IMR-90 (cell line): ENCODE measurements around the gene XPR1. TPM values are rescaled to one million over a fixed set of nuclear protein-coding genes. Genes with fewer than 3 reads are reported as not detected.

Source experiments
- ATAC-seq: fragments of 200-7000 bp; cut with Tn5 transposase; 2 replicates; pipeline ENCODE4 v1.9.1; 2020; ENCODE audit warnings: low read depth, mild to moderate bottlenecking, moderate library complexity
- BruUV-seq: library from RNA; stranded (reverse); fragments of 400-500 nt; replicated peaks from 2 replicates; lab custom pipeline; 2021; lab: Mats Ljungman, UMichigan
- CTCF ChIA-PET: fragments of 300-600 bp; formaldehyde crosslinking; extraction: SDS; loops from one replicate; lab custom pipeline; 2021; ENCODE audit warnings: antibody characterized with exemption; lab: Yijun Ruan, JAX
- POLR2A ChIA-PET: fragments of 300-600 bp; sonication (Branson Sonifier 250); formaldehyde crosslinking; loops from one replicate; lab custom pipeline; 2022; ENCODE audit warnings: antibody characterized with exemption; ENCODE audit not compliant: unreplicated experiment; lab: Charles Lee
- DNase-seq: peaks from one replicate; pipeline ENCODE4 v3.0.0; 2013
- H2AFZ ChIP-seq: replicated peaks from 2 replicates; pipeline ENCODE3; 2013; ENCODE audit warnings: low read length, mild to moderate bottlenecking; ENCODE audit not compliant: poor library complexity
- H2AK5ac ChIP-seq: 2 replicates; pipeline ENCODE4 v1.6.1; 2013; ENCODE audit warnings: low read depth, low read length, inconsistent platforms
- H2AK9ac ChIP-seq: replicated peaks from 2 replicates; pipeline ENCODE3; 2013; ENCODE audit warnings: mild to moderate bottlenecking, low read depth, low read length, moderate library complexity; ENCODE audit not compliant: poor library complexity
- H2BK120ac ChIP-seq: 2 replicates; pipeline ENCODE4 v1.6.1; 2013; ENCODE audit warnings: low read depth, low read length, inconsistent platforms
- H2BK15ac ChIP-seq: 3 replicates; pipeline ENCODE4 v1.6.1; 2013; ENCODE audit warnings: low read depth, low read length, inconsistent platforms
- H2BK20ac ChIP-seq: 2 replicates; pipeline ENCODE4 v1.6.1; 2013; ENCODE audit warnings: low read depth, mild to moderate bottlenecking, inconsistent platforms, low read length, moderate library complexity
- H2BK5ac ChIP-seq: 2 replicates; pipeline ENCODE4 v1.6.1; 2013; ENCODE audit warnings: mild to moderate bottlenecking, low read depth, low read length, inconsistent platforms; ENCODE audit not compliant: poor library complexity, severe bottlenecking
- H3K14ac ChIP-seq: replicated peaks from 2 replicates; pipeline ENCODE4 v1.6.1; 2013; ENCODE audit warnings: low read depth, low read length, inconsistent platforms
- H3K18ac ChIP-seq: 2 replicates; pipeline ENCODE4 v1.6.1; 2013; ENCODE audit warnings: low read depth, low read length, control low read depth
- H3K23ac ChIP-seq: 2 replicates; pipeline ENCODE4 v1.6.1; 2013; ENCODE audit warnings: low read depth, low read length, inconsistent platforms
- H3K27ac ChIP-seq: 2 replicates; pipeline ENCODE4 v1.5.1; 2013; ENCODE audit warnings: mild to moderate bottlenecking, control low read depth, low read length; ENCODE audit not compliant: insufficient read depth
- H3K27me3 ChIP-seq: 2 replicates; pipeline ENCODE4 v1.6.1; 2013; ENCODE audit warnings: low read length; ENCODE audit not compliant: control insufficient read depth, insufficient read depth
- H3K36me3 ChIP-seq: 2 replicates; pipeline ENCODE4 v1.6.1; 2013; ENCODE audit warnings: low read length, mixed read lengths; ENCODE audit not compliant: control insufficient read depth, insufficient read depth
- H3K4ac ChIP-seq: 2 replicates; pipeline ENCODE4 v1.6.1; 2013; ENCODE audit warnings: low read depth, low read length, inconsistent platforms
- H3K4me1 ChIP-seq: 2 replicates; pipeline ENCODE4 v1.6.1; 2013; ENCODE audit warnings: low read length, mixed read lengths; ENCODE audit not compliant: control insufficient read depth, insufficient read depth
- H3K4me2 ChIP-seq: 2 replicates; pipeline ENCODE4 v1.6.1; 2013; ENCODE audit warnings: low read depth, mild to moderate bottlenecking, control low read depth, low read length, moderate library complexity
- H3K4me3 ChIP-seq: 2 replicates; pipeline ENCODE4 v1.5.1; 2013; ENCODE audit warnings: low read depth, mild to moderate bottlenecking, control low read depth, low read length, moderate library complexity; ENCODE audit not compliant: insufficient read depth
- H3K56ac ChIP-seq: 2 replicates; pipeline ENCODE4 v1.6.1; 2013; ENCODE audit warnings: low read length, inconsistent platforms; ENCODE audit not compliant: insufficient read depth; ENCODE audit errors: extremely low read depth
- H3K79me1 ChIP-seq, 2 experiments: 2 replicates each; pipeline ENCODE4 v1.6.1; 2013; ENCODE audit warnings: low read length in 2 of 2, inconsistent platforms in 1 of 2, low read depth in 1 of 2
- H3K9ac ChIP-seq: 2 replicates; pipeline ENCODE4 v1.6.1; 2013; ENCODE audit warnings: low read depth, low read length, control low read depth
- H3K9me1 ChIP-seq: 2 replicates; pipeline ENCODE4 v1.6.1; 2013; ENCODE audit warnings: low read length, inconsistent platforms; ENCODE audit not compliant: insufficient read depth
- H3K9me3 ChIP-seq: 2 replicates; pipeline ENCODE4 v1.6.1; 2013; ENCODE audit warnings: low read length; ENCODE audit not compliant: control insufficient read depth, insufficient read depth
- H4K20me1 ChIP-seq: 2 replicates; pipeline ENCODE4 v1.6.1; 2013; ENCODE audit warnings: low read length, inconsistent platforms; ENCODE audit not compliant: insufficient read depth
- H4K5ac ChIP-seq: 2 replicates; pipeline ENCODE4 v1.6.1; 2013; ENCODE audit warnings: mild to moderate bottlenecking, low read depth, low read length, control low read depth
- H4K8ac ChIP-seq, 2 experiments: 2 replicates each; pipeline ENCODE4 v1.6.1; 2013; ENCODE audit warnings: low read depth in 2 of 2, low read length in 2 of 2, control low read depth in 1 of 2, inconsistent platforms in 1 of 2
- H4K91ac ChIP-seq: 2 replicates; pipeline ENCODE4 v1.6.1; 2013; ENCODE audit warnings: low read depth, low read length, inconsistent platforms; ENCODE audit not compliant: insufficient read depth
- BHLHE40 ChIP-seq: fragments of 150-350 bp; IDR thresholded peaks from 2 replicates; pipeline ENCODE4 v1.6.1; 2016; ENCODE audit warnings: mild to moderate bottlenecking, low read depth, low read length
- CEBPB ChIP-seq: IDR thresholded peaks from 2 replicates; pipeline ENCODE4 v1.6.1; 2012; ENCODE audit warnings: low read depth, low read length, improper control_type of control experiment
- CHD1 ChIP-seq: IDR thresholded peaks from 2 replicates; pipeline ENCODE4 v1.6.1; 2012; ENCODE audit warnings: low read depth, low read length, improper control_type of control experiment
- CTCF ChIP-seq: conservative IDR thresholded peaks from 2 replicates; pipeline ENCODE4 v1.5.1; 2012; ENCODE audit warnings: mild to moderate bottlenecking, low read depth, low read length, improper control_type of control experiment
- ELK1 ChIP-seq: fragments of 150-350 bp; IDR thresholded peaks from 2 replicates; pipeline ENCODE4 v1.6.1; 2016; ENCODE audit warnings: low read depth, mild to moderate bottlenecking, low read length, moderate library complexity, borderline replicate concordance
- FOS ChIP-seq: fragments of 150-350 bp; IDR thresholded peaks from 2 replicates; pipeline ENCODE4 v1.6.1; 2016; ENCODE audit warnings: low read depth, low read length
- MAFK ChIP-seq: IDR thresholded peaks from 2 replicates; pipeline ENCODE4 v1.6.1; 2012; ENCODE audit warnings: low read depth, low read length, improper control_type of control experiment
- MAZ ChIP-seq: IDR thresholded peaks from 2 replicates; pipeline ENCODE4 v1.6.1; 2012; ENCODE audit warnings: low read depth, mild to moderate bottlenecking, low read length, improper control_type of control experiment, moderate library complexity, borderline replicate concordance
- MXI1 ChIP-seq: IDR thresholded peaks from 2 replicates; pipeline ENCODE4 v1.6.1; 2012; ENCODE audit warnings: low read depth, mild to moderate bottlenecking, low read length, moderate library complexity, borderline replicate concordance
- NFE2L2 ChIP-seq: fragments of 150-350 bp; IDR thresholded peaks from 2 replicates; pipeline ENCODE4 v1.6.1; 2016; ENCODE audit warnings: low read depth, mild to moderate bottlenecking, low read length
- POLR2A ChIP-seq: IDR thresholded peaks from 2 replicates; pipeline ENCODE4 v1.6.1; 2012; ENCODE audit warnings: mild to moderate bottlenecking, low read depth, low read length
- RCOR1 ChIP-seq: IDR thresholded peaks from 2 replicates; pipeline ENCODE4 v1.6.1; 2012; ENCODE audit warnings: mild to moderate bottlenecking, low read length, improper control_type of control experiment; ENCODE audit not compliant: insufficient replicate concordance
- RFX5 ChIP-seq: IDR thresholded peaks from 2 replicates; pipeline ENCODE4 v1.8.0; 2012; ENCODE audit warnings: low read depth, mild to moderate bottlenecking, low read length, moderate library complexity
- SMC3 ChIP-seq: fragments of 150-350 bp; IDR thresholded peaks from 2 replicates; pipeline ENCODE4 v1.6.1; 2016; ENCODE audit warnings: low read depth, mild to moderate bottlenecking, antibody characterized with exemption, low read length, moderate library complexity
- WGBS, 2 experiments: methylation state at CpG; one replicate each; pipeline versions ENCODE4 v1.1.5 to v1.1.7; 2013; ENCODE audit warnings: missing lambda C conversion rate in 2 of 2; ENCODE audit not compliant: insufficient read length in 1 of 2; ENCODE audit errors: extremely low coverage in 2 of 2; 5-methylcytosine and 5-hydroxymethylcytosine counted together
- dilution Hi-C: fragments of 300-500 bp; cut with HindIII; formaldehyde crosslinking; loops from one replicate; pipeline ENCODE4 v1.14.3; 2018; ENCODE audit warnings: low sequenced_read_pairs; ENCODE audit not compliant: unreplicated experiment
- in situ Hi-C: fragments of 300-500 bp; cut with MboI; formaldehyde crosslinking; loops from 3 replicates; pipeline ENCODE4 v1.14.3; 2019; ENCODE audit warnings: low sequenced_read_pairs, inconsistent platforms, mixed read lengths
- intact Hi-C: fragments of 100-400 bp; cut with micrococcal nuclease; formaldehyde crosslinking; loops from 2 replicates; pipeline ENCODE4 v1.10.0; 2022
- polyA plus RNA-seq, 3 experiments: library from polyadenylated mRNA; depleted of rRNA; stranded (reverse); fragments of >200 nt; gene quantifications; 2 replicates each; pipeline ENCODE4 v1.2.3, GENCODE V29; 2012; ENCODE audit warnings: low replicate concordance in 1 of 3
- total RNA-seq: library from RNA; depleted of rRNA; stranded (reverse); fragments of >200 nt; gene quantifications from 2 replicates; pipeline ENCODE4 v1.2.3, GENCODE V29; 2012

The XPR1 gene
- total and polyA plus RNA-seq, 2 of the 4 experiments (the other 2 are of a cell fraction), result 11.8 to 25.1 TPM

- Histone ChIP-seq H3K27ac (peak overlapping the region; percentile 11; the same call in 1 of the 2 replicates), H3K56ac (0 out of 2 replicates have a peak overlapping the region, but pooled peaks have one; percentile 3), H3K4me1 (peaks cover 6% of the 10 kb centered on the region), H3K4me3 (no peak overlapping the region), H3K18ac (no peak overlapping the region), H2AK9ac (no peak overlapping the region), H2BK15ac (no peak overlapping the region; the same call in 2 of the 3 replicates), H3K23ac (no peak overlapping the region), H2BK120ac (peak overlapping the region; percentile 61; the same call in 1 of the 2 replicates), H4K20me1 (0 out of 2 replicates have a peak, but pooled peaks cover 2% of the 10 kb centered on the region), H3K4me2 (no peak overlapping the region), H3K14ac (peak overlapping the region; percentile 72), H3K79me1 (peaks cover 10 to 30% of the 10 kb centered on the region in 2 experiments; a peak in 3 of 4 replicates), H3K36me3 (0 out of 2 replicates have a peak, but pooled peaks cover 1% of the 10 kb centered on the region), H2AK5ac (0 out of 2 replicates have a peak overlapping the region, but pooled peaks have one; percentile 69), H3K9ac (no peak overlapping the region), H4K5ac (no peak overlapping the region), H2AFZ (no peak overlapping the region), H3K4ac (peak overlapping the region; percentile 91), H3K9me3 (no peaks in the 10 kb centered on the region), H4K8ac (peak overlapping the region in 1 of 2 experiments; percentile 45; a peak in 2 of 4 replicates), H3K27me3 (no peaks in the 10 kb centered on the region), H4K91ac (peak overlapping the region; percentile 43), H2BK20ac (peak overlapping the region; percentile 66), H2BK5ac (peak overlapping the region; percentile 60), H3K9me1 (peaks cover 2% of the 10 kb centered on the region; the same call in 1 of the 2 replicates)
- BruUV-seq, result no TSS peak
- ATAC-seq, result peak; percentile 85
- dilution Hi-C loops, result no loop called here
- POLR2A ChIA-PET, result no interaction called here
- in situ Hi-C loops, result no loop called here
- WGBS, 2 experiments, result 67% methylated on average over 1 of the region's 3 CpGs; no CpG with 5 or more reads in 1 of the 2 experiments
- peak; percentile 54 for DNase-seq
- intact Hi-C loops, result no loop called here
- CTCF ChIA-PET, result interaction anchor here (0.7 kb wide), 1 partner anchor 70 kb away, joined by 3 read pairs; no protein-coding TSS in a partner anchor
- TF ChIP-seq FOS (no peak), NFE2L2 (no peak), MAZ (no peak), RCOR1 (no peak), POLR2A (no peak), SMC3 (no peak), MXI1 (no peak), MAFK (no peak), CTCF (no peak), BHLHE40 (no peak), ELK1 (no peak), CHD1 (no peak), CEBPB (no peak), RFX5 (no peak)
Observed at GRCh38 chr1:180785291-180785690, 153.5 kb downstream of the XPR1 start.
